GM23248 (cell line): ENCODE results near the gene S100A12.

Experiments used
- EZH2 ChIP-seq: fragments of 200-600 bp; sonication (generic); IDR thresholded peaks from 2 replicates; pipeline ENCODE4 v1.6.1; 2018; ENCODE audit warnings: antibody characterized with exemption, mild to moderate bottlenecking; ENCODE audit not compliant: insufficient read depth, poor library complexity, severe bottlenecking
- EZH2phosphoT487 ChIP-seq: fragments of 200-600 bp; sonication (generic); IDR thresholded peaks from 2 replicates; pipeline ENCODE4 v1.6.1; 2018; ENCODE audit warnings: antibody characterized with exemption, moderate library complexity, mild to moderate bottlenecking, low read depth; ENCODE audit not compliant: insufficient read depth

DNA sequence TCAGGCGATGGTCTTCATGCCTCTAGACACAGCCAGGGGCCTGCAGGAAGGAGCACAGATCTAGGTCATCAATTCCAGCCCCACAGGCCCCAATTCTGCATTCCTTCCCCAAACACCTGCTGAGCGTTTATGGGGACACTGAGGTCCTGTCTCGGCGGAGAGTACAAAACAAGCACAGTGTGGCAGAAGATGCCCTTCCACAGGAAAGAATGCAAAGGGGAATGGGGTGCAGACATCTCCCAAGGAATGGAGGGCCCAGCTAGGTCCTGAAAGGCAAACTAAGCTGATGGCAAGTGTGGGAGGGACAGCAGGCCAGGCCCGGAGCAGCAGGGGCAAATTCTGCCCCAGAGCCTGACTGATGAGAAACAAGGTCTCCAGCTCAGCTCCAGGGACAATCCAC, 19.0 kb upstream of the S100A12 start:
- TF ChIP-seq EZH2phosphoT487 (no peak), EZH2 (no peak)
